Ovary (tissue), 3 donors: ENCODE results near the gene TREH.

ENCODE experiments used
- CTCF ChIP-seq, 3 donors: fragments of 450-650 bp in 2 of 3; fragments of 200-600 bp in 1 of 3; IDR thresholded peaks; one replicate each; pipeline versions ENCODE4 v1.5.1 to v1.8.0; 2016 to 2022; ENCODE audit warnings: antibody characterized with exemption in 3 of 3, mild to moderate bottlenecking in 1 of 3
- POLR2A ChIP-seq: fragments of 450-650 bp; IDR thresholded peaks from one replicate; pipeline ENCODE4 v1.6.1; 2017; ENCODE audit warnings: antibody characterized with exemption, mild to moderate bottlenecking, moderate library complexity
- donor health status: DM: no; HTN: no; CAD: no.

DNA sequence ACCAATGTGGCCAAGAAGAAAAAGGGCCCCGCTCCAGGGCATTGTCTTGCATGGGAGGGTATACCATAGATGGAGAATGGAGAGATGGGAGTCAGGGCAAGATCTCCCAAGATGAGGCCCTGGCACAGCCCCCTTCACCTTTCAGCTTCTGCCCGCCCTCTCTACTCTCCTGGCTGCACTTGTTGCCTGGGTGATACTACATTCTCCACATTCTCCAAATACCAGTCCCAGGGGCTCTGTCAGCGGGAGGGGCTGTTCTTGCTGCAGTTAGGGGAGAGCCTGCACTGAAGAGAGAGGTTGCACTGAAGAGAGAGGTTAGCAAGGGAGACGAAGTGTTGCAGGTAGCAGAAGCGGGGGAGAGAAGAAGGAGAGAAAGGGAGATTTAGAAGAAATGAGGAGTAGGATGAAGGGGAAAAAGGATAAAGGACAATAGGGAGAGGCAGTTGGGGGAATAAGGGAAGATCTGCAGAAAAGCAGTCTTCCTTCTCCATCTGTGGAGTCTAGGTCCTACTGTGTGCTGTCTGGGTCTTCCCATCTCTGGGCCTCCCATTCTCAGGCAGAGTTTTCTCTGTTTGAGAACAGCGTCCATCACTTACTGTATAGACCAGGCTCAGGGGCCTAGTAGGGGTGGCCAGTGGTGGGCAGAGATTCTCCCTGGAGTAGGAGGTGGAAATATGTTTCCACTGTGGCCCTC is 64.0 kb downstream of the TREH start:
- TF ChIP-seq POLR2A (no peak), CTCF (IDR thresholded peaks at IDR 0.05) (no peak)
